HG02943 (cell line): Measurements from ENCODE around the gene ABLIM2.
"Not testable (repeated sequence)": the region's sequence is repeated elsewhere in the genome, so short reads cannot be mapped to it uniquely, and the experiment has no call there.

Source experiments
- ATAC-seq: cut with Tn5 transposase; IDR thresholded peaks from one replicate; pipeline ENCODE4 v1.9.1; 2021; ENCODE audit warnings: mild to moderate bottlenecking, low read depth, moderate library complexity; ENCODE audit not compliant: unreplicated experiment

Gene ABLIM2

DNA sequence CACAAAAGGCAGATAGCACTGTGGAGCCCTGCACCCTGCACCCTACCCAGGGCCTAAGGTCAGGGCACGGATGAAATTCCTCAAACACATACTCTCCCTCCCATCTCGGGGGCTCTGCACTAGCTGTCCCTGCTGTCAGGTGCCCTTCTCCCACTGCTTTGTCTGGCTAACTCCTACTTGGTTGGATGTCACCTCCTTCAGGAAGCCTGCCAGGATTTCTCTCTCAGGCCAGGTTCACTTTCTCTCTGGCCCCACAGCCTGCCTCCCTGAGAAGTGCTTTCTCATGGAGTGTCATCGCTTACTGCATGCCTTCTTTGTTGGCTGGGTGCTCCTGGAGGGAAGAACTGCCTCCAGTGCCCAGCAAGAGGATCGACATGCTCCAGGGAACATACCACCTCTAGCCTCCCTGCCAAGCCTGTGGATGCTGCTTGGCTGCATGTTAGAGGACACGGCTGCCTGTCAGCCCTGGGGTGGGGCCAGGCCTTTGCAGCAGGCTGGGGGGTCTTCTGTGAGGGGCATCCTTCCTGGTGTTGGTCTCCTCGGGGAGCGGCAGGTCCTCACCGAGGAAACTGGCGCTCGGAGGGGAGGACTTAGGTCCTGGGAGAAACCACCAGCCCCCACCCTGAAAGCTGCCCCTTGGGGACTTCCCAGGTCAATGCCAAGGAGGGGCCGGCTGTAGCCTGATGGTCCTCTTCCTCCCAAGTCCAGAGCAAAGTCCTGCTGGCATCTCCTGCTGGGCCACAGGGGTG lies 15.0 kb downstream of the ABLIM2 start:
- ATAC-seq, result no peak

DNA sequence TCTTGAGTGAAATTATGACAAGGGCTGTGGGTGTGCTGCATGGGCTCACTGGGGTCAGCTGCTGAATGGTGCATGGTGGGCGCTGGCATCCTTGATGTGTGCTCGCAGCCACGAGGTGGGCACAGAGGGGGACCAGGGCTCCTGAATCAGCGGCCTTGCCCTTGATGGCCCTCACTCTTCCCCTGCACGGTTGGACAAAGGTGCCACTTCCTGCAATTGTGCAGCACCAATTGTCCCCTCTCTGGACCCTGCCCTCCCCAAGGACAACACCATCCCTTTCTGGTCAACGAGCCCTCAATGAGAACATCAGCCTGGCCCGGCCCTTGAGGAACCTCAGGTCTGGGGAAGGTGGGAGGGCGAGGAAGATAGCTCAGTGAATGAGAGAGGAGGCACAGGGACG lies 16.1 kb downstream of the ABLIM2 start:
- ATAC-seq, result no peak

DNA sequence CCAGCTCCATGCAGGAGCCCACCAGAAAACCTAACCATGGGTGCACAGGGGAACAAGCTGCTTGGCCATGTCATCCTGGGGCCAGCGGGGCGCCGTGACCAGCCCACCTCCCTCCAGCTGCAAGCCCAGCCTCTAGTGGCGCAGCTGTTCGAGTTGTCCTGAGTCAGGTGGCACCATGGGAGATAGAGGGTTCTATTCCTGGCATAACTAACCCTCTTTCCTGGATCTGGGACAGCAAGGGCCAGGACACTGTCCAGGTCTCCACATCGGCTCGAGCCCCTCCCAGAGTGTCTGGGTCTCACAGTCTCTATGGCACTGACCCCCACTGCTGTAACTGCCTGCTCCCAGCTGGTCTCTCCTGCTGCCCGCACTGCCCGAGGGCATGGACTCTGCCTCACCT lies 16.7 kb downstream of the ABLIM2 start:
- no peak for ATAC-seq

DNA sequence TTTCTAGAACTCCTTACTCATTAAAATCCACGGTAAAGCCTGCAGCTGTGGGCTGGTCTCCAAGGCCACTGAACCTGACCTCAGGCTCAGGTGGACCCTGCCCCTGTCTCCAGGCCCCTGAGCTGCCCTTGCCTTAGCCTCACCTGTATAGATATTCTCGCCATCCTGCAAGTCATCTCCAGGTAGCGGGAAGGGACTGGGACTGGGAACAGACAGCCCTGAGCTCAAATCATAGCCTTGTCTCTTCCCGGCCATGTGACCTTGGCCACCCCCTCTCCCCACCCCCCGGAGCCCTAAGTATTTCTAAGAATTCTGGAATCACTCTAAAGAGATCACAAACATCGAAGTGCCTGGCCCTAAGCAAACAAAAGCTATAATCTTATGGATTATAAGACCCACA lies 17.7 kb downstream of the ABLIM2 start:
- no peak for ATAC-seq

DNA sequence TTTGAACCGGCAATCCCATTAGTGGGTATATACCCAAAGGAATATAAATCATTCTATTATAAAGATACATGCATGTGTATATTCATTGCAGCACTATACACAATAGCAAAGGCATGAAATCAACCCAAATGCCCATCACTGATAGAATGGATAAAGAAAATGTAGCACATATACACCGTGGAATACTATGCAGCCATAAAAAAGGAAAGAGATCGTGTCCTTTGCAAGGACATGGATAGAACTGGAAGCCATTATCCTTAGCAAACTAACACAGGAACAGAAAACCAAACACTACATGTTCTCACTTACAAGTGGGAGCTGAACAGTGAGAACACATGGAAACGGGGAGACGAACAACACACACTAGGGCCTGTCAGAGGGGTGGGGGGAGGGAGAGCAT lies 18.9 kb downstream of the ABLIM2 start:
- not testable (repeated sequence) for ATAC-seq

GRCh38 chr4:8136972-8137710 lies 21.5 kb downstream of the ABLIM2 start:
- ATAC-seq, result no peak

DNA sequence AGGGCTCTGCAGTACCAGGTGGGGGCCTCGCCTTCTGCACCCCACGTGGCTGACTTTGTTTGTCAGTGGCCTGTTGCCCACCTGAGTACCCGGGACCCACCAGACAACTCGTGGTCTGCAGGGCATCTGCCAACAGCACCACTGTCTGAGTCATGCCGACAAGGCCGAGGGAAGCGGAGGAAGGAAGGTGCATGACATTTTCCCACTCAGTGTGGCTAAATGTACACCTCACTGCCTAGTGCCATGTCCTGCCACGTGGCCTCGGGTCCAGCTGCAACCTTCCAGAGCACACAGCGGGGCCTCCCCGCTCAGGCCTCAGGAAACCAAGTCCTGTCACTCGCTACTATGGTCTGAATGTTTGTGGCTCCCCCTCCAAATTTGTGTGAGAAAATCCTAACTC lies 22.1 kb downstream of the ABLIM2 start:
- ATAC-seq, result no peak

GRCh38 chr4:8135666-8136065 lies 22.9 kb downstream of the ABLIM2 start:
- ATAC-seq, result no peak

DNA sequence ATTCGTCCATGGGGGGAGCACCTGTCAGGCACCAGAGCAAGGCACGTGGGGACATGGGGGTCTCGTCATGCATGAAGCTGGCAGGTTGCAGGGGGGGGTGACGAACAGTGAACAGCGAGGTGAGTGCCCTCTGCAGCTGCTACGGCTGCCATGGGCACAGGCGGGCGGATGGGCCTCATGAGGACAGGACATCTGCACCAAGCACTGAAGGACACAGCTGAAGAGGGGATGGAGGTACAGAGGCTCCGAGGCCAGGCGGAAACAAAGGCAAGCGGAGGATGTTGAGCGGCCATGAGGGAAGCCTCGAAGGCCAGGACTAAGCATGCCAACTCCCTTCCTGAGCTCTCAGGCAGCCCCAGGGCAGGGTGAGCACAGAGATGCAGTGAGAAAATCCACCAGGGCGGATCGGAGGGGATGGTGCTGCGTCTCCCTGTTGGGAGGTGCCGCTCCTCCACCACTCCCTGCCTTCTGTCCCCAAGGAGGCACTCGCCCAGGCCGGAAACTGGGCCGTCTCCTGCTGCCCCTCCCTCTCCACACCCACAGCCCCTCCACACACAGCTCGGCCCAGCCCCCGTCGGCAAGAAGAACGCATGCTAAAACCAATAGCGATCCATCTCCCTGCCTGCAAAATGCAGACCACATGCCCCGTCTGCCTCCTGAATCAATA lies 24.6 kb downstream of the ABLIM2 start:
- no peak for ATAC-seq

DNA sequence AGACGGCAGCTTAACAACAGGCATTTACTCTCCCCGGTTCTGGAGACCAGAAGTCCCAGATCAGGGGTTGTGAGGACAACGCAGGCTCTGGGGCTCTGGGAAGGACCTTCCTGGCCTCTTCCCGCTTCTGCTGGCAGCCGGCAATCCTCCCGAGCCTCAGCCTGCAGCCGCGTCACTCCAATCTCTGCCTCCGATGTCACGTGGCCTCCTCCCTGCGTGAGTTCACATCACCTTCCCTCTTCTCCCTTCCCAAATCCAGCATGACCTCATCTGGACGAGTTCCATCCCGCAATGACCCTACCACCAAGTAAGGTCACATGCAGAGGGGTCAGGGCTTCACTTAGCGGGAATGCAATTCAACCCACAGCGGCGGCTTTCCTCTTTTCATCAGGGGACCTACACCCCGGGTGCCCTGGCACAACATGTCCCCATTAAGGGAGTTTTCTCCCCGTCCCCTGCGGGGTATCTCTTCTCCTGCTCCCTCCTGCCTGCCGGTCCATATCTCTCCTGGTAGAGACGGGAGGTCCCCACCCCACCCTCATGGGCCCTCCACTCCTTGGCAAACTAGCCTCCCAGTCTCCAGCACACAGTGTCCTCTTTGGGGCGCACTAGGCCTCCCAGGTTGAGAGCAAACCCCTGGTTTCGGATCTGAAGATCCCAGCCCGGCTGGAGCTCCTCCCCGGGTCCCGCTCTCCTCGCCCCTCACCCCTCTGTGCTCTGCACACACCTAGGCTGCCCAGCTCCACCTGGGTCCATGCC lies 25.5 kb downstream of the ABLIM2 start:
- no peak for ATAC-seq

GRCh38 chr4:8132400-8132799 lies 26.2 kb downstream of the ABLIM2 start:
- ATAC-seq, result no peak

DNA sequence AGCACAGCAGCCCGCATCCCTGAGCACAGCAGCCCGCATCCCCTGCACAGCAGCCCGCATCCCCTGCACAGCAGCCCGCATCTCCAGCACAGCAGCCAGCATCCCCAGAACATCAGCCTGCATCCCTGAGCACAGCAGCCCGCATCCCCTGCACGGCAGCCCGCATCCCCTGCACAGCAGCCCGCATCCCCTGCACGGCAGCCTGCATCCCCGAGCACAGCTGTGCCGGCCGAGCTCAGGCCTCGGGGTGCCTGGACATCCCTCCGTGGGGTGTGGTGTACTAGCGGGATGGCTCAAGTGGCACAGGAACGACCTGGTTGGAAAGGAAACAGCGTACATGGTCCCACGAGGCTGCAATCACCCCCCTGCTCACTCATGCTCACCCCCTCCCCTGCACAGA lies 26.8 kb downstream of the ABLIM2 start:
- no peak for ATAC-seq

DNA sequence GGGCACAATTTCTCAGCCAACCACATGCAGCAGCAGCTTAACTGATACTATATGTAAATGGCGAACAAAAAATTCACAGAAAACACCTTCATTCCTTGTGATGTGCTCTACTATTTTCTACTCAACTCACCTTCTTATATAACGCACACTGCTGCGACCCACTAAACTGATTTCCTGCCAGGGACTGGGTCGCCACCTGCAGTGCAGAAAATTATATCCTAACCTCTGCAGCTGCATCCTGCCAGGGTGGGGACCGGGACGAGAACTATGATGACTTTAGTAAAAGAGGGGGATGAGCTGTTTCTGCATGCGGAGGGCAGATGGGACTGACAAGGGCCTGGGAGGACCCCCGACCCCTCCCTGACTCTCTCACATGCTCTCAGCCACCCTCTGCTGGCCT lies 27.4 kb downstream of the ABLIM2 start:
- ATAC-seq, result no peak

GRCh38 chr4:8130346-8131066 lies 28.1 kb downstream of the ABLIM2 start:
- no peak for ATAC-seq

- no peak for ATAC-seq
Observed at GRCh38 chr4:8129785-8130184, 28.8 kb downstream of the ABLIM2 start.

- no peak for ATAC-seq
Observed at GRCh38 chr4:8129136-8129535, 29.5 kb downstream of the ABLIM2 start.

GRCh38 chr4:8128100-8128856 lies 30.3 kb downstream of the ABLIM2 start:
- no peak for ATAC-seq

- ATAC-seq, result no peak
Observed at GRCh38 chr4:8127051-8127826, 31.4 kb downstream of the ABLIM2 start.

DNA sequence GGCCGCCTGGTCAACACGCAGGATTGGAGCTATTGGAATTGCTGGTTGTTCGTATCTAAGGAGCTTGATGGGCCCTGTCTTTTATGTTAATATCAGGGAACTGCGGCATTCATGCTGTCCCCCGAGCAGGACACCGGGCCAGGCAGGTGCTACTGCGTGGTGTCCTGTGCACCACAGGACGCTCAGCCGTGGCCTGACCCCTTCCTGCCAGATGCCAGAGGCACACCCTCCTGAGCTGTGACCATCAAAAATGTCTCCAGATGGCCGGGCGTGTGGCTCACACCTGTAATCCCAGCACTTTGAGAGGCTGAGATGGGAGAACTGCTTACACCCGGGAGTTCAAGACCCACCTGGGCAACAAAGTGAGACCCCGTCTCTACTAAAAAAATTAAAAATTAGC lies 32.1 kb downstream of the ABLIM2 start:
- ATAC-seq, result no peak
